GM23248 (cell line): ENCODE measurements around the gene CALN1.

ENCODE experiments used
- EZH2 ChIP-seq: fragments of 200-600 bp; sonication (generic); IDR thresholded peaks from 2 replicates; pipeline ENCODE4 v1.6.1; 2018; ENCODE audit warnings: antibody characterized with exemption, mild to moderate bottlenecking; ENCODE audit not compliant: insufficient read depth, poor library complexity, severe bottlenecking
- EZH2phosphoT487 ChIP-seq: fragments of 200-600 bp; sonication (generic); IDR thresholded peaks from 2 replicates; pipeline ENCODE4 v1.6.1; 2018; ENCODE audit warnings: antibody characterized with exemption, moderate library complexity, mild to moderate bottlenecking, low read depth; ENCODE audit not compliant: insufficient read depth

- TF ChIP-seq EZH2 (no peak), EZH2phosphoT487 (no peak)
Observed at GRCh38 chr7:72030994-72031667, 381.0 kb downstream of the CALN1 start.
